Choroid plexus epithelial cell (primary cell): ENCODE data around the gene PCTP.
A peak's percentile ranks its signal among the peaks of the same experiment; 100 is the strongest.

ENCODE experiments used
- DNase-seq: peaks from one replicate; pipeline ENCODE4 v3.0.0-alpha.2; 2010; ENCODE audit warnings: low read depth
- H3K4me3 ChIP-seq: 2 replicates; pipeline ENCODE4 v1.5.1; 2011; ENCODE audit warnings: low read depth, mild to moderate bottlenecking, control low read depth, low read length, moderate library complexity
- TF ChIP-seq, protein P1 (sequence below): conservative IDR thresholded peaks from 2 replicates; pipeline ENCODE4 v1.5.1; 2011; ENCODE audit warnings: low read depth, mild to moderate bottlenecking, control low read depth, inconsistent platforms, low read length, moderate library complexity

PCTP gene

DNA sequence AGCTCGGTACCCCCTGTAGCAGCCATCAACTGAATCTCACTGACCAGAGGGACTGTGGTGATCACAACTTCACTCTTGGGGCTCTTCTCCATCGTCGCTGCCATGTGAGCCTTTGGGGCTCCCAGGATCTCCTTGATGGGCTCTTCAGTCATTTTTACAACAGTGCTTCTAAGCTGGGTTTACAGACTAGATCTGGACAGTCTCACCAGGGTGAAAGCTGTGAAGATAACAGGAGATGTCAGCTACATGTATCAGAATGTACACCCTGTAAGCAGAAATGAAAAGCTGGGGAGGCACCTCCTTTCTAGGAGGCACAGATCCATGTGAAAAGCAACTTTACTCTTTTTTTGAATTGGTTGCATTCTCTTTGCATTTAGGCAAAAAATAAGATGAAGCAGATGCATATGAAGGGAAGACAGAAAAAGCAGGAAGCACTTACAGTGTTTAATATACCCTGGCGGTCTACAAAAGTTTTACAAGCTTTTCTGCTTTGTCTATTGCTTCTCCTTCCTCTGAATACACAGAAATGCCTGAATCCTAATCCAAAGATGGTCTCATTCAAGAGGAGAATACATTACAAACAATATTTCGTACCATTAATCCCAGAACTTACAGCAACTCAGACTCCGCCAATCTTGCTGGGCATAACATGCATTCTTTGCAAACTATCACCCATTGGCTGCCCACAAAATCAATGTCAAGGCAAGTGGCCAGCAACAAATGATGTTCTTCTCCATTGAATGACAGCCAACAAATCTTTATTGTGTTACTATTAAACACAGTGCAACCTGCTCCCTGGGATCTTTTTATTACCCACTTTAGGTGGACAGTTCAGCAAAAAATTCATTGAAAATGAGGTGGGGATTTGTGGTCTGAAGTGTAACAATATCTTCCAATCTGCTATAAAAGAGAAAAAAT lies 29.7 kb upstream of the PCTP start:
- TF ChIP-seq, protein P1, sequence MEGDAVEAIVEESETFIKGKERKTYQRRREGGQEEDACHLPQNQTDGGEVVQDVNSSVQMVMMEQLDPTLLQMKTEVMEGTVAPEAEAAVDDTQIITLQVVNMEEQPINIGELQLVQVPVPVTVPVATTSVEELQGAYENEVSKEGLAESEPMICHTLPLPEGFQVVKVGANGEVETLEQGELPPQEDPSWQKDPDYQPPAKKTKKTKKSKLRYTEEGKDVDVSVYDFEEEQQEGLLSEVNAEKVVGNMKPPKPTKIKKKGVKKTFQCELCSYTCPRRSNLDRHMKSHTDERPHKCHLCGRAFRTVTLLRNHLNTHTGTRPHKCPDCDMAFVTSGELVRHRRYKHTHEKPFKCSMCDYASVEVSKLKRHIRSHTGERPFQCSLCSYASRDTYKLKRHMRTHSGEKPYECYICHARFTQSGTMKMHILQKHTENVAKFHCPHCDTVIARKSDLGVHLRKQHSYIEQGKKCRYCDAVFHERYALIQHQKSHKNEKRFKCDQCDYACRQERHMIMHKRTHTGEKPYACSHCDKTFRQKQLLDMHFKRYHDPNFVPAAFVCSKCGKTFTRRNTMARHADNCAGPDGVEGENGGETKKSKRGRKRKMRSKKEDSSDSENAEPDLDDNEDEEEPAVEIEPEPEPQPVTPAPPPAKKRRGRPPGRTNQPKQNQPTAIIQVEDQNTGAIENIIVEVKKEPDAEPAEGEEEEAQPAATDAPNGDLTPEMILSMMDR, result no peak
- DNase-seq, result no peak
- H3K4me3 ChIP-seq, result no peak overlapping the region

- DNase-seq, result peak; percentile 30
- H3K4me3 ChIP-seq, result peak overlapping the region; percentile 50
- TF ChIP-seq, protein P1, result no peak
Measured at GRCh38 chr17:55722016-55722736, 28.7 kb upstream of the PCTP start.

DNA sequence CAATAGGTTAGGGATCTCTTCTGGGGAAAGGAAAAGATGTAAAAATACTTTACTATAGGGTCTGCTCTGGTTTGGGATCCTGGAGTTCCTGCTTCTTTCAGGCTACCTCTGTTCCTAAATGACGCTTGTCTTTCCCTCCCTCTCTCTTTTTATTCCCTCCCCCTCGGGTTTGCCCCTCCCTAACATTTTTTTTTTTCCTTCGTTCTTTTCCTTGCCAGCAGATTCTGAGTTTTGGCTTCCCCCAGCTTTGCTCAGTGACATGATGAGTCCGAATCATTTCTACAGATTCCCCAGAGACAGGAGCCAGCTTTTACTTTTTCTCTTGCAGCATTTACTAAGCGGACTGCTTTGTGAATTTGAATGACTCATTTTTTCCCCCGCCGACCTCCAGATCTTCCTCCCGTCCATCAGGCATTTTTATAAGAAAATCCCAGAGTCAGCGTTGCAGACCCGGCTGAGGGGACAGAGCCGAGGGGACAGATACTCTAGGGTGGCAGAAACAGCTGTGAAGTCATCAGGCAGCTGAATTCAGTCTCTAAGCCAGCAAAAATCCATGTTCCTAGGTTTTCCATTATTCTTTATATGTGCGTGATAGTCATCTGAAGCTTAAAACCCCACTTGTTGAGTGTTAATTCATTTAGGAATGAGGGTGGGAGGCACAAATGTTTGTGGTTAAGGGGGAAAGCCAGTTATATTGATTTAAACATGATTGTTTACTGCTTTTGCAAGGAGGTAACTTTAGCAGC lies 27.9 kb upstream of the PCTP start, which contains the start of gene TMEM100:
Gene TMEM100 (minus strand): TSS at position 123 of the 746 bp plus-strand sequence. CDS start 1,794 bp downstream, outside the sequence.
- peak; percentile 92 for DNase-seq
- H3K4me3 ChIP-seq, result peak within 1 kb of the TSS; percentile 50
- TF ChIP-seq, protein P1, result no peak

DNA sequence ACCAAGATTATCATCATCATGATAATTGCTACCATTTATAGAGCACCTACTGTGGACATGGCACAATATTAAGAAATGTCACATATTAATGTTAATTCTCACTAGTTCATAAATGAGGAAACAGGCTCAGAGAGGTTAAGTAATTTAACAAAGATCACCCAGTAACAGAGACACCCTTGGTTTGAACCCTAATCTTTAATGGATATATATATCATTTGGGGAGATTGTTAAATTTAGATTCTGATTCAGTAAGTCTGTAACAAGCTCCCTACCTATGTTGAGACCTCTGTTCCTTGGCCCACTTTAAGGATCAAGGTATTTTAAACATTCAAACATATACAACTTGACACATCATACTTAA lies 27.4 kb upstream of the PCTP start:
- DNase-seq, result no peak
- no peak overlapping the region for H3K4me3 ChIP-seq
- TF ChIP-seq, protein P1, result no peak

DNA sequence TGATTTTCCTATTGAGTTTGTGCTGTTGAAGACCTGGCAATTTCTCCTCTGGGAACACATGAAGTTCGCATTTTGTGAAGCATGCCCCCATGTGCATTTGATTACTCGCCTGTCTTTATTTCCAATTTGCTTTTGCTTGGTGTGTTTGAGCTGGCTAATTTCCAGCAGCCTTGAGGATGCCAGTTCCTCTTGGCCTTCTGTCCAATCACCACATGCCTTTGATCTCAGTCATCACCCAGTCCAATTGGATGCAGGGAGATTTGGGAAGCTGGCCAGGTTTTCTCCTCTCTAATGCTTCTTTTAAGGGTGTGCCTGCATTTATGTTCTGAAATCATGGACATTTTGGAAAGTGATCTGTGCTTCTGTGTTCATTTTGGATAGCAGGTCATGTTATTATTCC lies 24.4 kb upstream of the PCTP start:
- H3K4me3 ChIP-seq, result no peak overlapping the region
- DNase-seq, result peak; percentile 82
- TF ChIP-seq, protein P1, result no peak

DNA sequence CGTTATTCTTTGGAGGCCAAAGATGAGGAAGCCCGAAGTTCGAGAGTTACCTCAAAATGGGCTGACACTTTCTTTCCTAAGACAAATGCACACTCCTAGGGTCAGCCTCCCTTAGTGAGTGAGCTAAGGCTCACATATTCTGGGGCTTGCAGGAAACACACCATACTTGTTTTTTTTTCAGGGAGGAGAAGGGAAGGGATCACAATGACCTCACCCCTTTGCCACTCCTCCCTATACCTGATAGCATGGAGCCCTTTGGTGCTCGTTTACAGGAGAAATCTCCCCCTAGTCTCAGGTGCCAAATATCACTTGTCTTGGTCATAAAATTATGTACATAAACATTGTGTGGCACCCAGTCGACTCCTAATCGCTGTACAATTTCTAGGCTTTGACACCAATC lies 23.6 kb upstream of the PCTP start:
- no peak for DNase-seq
- no peak overlapping the region for H3K4me3 ChIP-seq
- TF ChIP-seq, protein P1, result no peak
